HG03378 (cell line): ENCODE results near the gene TGFA.

ENCODE experiments used
- ATAC-seq: cut with Tn5 transposase; IDR thresholded peaks from one replicate; pipeline ENCODE4 v1.9.1; 2021; ENCODE audit warnings: mild to moderate bottlenecking, moderate library complexity; ENCODE audit not compliant: unreplicated experiment

TGFA gene

GRCh38 chr2:70499253-70499652 is 54.4 kb downstream of the TGFA start:
- no peak for ATAC-seq

- no peak for ATAC-seq
Measured at GRCh38 chr2:70498528-70498927, 55.1 kb downstream of the TGFA start.

- ATAC-seq: no peak
Measured at GRCh38 chr2:70498054-70498453, 55.6 kb downstream of the TGFA start.

DNA sequence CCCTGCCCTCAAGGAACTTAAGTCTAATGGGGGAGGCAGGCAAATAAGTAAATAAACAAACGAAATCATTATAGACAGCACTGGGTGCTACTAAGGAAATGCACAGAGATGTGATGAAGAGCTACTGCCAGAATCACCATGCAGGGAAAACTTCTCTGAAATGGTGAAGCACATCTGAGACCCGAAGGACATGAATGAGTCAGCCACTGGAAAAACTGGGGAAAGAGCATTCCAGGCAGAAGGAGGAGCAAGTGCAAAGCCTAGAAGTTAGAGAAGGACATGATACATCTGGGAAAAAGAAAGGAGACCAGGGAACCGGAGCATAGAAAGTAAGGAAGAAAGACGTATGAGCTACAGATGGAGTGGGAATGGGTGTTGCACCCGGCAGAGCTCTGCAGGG is 56.8 kb downstream of the TGFA start:
- ATAC-seq: no peak

GRCh38 chr2:70494293-70494886 is 59.2 kb downstream of the TGFA start:
- ATAC-seq: no peak

DNA sequence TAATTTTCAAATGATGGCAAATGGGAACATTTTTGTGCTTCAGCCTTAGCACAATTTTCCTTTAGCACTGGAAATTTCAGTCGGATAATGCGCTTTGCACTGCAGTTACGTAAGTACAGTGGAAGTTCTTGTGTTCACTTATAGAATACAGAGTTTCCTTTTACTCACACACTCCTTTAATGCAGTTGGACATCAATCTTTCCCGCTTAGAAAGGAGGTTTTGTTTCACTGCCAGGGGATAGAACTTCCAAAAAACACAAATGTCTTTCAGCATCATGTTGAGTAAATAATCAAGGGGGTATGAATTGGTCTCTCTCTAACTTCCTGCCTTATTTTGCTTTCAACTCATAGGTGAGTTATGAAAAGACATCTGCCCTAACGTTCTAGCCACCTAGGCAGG is 63.2 kb downstream of the TGFA start:
- no peak for ATAC-seq

GRCh38 chr2:70489165-70489564 is 64.5 kb downstream of the TGFA start:
- ATAC-seq: no peak

DNA sequence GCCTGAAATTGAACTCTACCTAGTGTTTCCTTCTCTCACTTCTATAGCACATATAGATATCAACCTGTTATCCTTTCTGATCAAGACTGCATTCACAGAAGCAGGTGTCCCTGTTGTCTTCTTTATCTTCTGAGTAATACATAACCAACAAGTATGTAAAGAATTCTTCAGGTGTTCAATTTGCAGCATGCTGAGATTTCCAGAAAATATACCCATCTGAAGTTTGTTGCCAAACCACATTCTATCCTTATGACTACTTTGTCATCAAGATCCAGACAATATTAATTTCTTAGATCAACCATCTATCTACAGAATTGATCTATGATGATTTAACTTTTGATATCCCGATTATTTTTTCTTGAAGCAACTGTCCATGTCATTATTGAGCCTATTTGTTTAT is 69.5 kb downstream of the TGFA start:
- no peak for ATAC-seq

GRCh38 chr2:70482401-70482800 is 71.2 kb downstream of the TGFA start:
- ATAC-seq: no peak

DNA sequence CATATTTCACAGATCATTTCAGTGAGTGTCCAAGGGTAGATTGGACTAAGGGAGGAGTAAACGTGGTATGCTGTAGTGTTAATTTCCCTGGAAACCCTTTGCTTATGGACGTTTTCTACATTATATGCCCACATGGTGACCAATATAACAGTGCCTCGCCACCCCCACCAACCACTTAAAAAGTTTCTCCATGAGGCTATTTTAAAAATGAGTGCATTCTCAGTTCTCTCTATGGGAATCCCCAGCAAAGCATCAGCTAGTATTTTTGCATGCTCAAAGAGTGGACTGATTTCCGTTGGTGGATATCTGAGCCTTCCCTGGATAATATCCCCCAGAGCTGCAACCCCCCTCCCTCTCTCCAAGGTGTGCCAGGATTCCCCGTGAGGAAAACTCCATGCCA is 73.2 kb downstream of the TGFA start:
- ATAC-seq: no peak

DNA sequence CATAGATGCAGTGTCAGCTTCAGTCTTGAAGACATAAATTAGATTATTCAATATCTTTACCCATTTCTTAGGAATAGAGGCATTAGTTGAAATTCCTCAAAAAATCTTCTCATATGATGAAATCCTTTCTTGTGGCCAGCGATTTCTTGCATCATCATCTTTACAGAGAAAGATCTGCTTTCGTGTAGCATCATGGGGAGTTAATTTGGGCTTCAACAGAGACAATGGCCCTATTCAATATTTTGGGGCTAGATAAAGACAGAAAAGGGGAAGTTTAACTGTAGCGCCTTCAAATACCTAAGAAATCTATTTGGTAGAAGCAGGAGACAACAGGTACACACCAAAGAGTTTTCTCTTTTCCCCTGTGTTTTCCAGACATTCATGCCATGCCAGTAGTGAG is 73.8 kb downstream of the TGFA start:
- ATAC-seq: no peak

DNA sequence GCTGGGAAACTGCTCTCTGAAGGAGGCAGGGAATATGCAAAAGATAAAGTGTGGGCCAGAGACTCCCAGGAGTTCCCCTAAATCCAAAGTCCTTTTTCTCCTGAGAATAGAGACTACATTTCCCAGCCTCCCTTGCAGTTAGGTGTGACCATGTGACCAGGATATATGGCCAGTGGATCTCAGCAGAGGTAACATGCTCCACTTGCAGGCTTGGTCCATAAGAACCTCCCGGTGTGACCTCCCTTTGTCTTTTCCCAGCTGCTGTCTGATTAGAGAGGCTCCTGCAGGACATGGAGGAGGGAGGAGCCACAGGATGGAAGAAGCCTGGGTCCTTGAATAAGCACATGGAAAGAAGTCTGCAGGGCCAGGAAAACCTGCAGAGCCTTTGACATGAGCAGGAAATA is 76.2 kb downstream of the TGFA start:
- no peak for ATAC-seq

- no peak for ATAC-seq
Measured at GRCh38 chr2:70475266-70475665, 78.4 kb downstream of the TGFA start.

DNA sequence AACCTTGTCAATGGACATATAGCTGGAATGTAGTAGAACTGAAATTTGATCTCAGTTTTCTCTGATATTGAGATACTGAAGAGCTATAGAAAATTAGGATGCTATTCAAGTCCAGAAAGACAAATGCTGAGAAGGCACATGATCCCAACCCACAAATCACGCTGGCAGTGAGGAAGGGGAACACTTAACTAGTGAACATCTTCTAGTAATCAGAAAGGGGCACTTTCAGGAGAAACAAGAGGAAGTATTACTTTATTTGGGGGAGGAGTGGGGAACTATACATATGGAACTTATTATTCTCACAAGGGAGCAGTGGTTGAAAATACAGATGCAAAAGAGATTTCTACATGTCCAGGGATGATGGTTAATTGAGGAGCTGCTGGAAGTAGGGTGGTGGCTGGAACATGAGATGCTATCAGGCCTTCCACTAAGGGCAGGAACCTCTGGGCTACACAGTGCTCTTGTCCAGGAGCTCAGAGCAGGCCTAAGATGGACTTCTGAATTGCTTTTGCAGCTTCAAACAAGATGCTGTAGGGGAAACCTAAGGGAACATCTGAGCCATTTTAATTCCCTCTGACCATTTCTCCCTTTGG is 79.3 kb downstream of the TGFA start:
- no peak for ATAC-seq

- ATAC-seq: no peak
Measured at GRCh38 chr2:70473101-70473722, 80.4 kb downstream of the TGFA start.

DNA sequence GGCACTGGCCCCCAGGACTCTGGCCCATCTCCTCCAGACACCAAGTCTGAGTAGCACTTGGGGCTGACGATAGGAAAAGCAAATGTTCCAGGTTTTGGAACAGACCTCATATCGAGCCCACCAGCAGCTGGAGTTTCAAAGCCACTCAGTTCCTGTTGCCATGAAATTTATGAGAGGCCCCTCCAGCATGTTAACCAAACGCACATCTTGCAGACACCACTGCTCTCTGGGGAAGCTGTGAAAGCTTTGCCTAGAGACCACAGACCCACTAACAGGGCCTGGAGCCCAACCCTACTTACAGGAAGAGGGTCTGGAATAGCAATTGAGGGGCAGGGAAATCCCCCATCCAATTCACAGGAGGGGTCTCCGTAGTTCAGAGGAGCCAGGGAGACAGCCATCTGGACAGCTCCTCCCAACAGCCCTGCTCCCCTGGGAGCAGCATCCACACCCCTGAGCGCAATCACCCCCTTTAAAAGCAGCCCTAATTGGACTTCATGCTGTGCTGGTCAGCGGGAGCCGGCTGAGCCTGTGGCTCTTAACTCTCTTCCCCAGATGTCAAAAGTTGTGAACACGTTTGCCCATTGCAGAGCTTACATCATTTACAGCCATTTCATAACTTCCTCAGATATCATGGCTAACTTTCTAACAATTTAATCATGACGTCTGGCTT is 81.3 kb downstream of the TGFA start:
- no peak for ATAC-seq

GRCh38 chr2:70471129-70471528 is 82.5 kb downstream of the TGFA start:
- no peak for ATAC-seq

- no peak for ATAC-seq
Measured at GRCh38 chr2:70469961-70470360, 83.7 kb downstream of the TGFA start.

DNA sequence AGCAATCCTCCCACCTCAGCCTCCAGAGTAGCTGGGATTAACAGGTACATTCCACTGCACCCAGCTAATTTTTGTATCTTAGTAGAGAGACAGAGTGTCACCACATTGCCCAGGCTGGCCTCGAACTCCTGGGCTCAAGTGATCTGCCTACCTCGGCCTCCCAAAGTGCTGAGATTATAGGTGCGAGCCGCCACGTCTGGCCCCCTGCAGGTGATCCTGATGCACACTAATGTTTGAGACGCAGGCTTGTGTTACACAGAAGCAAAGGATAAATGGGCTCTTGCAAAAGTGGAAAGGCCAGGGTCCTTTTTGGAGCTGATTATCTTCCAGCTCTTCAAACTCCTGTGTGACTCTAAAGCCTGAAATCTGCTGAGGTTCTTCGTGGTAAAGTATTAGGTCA is 84.2 kb downstream of the TGFA start:
- no peak for ATAC-seq

GRCh38 chr2:70468878-70469277 is 84.7 kb downstream of the TGFA start:
- no peak for ATAC-seq

DNA sequence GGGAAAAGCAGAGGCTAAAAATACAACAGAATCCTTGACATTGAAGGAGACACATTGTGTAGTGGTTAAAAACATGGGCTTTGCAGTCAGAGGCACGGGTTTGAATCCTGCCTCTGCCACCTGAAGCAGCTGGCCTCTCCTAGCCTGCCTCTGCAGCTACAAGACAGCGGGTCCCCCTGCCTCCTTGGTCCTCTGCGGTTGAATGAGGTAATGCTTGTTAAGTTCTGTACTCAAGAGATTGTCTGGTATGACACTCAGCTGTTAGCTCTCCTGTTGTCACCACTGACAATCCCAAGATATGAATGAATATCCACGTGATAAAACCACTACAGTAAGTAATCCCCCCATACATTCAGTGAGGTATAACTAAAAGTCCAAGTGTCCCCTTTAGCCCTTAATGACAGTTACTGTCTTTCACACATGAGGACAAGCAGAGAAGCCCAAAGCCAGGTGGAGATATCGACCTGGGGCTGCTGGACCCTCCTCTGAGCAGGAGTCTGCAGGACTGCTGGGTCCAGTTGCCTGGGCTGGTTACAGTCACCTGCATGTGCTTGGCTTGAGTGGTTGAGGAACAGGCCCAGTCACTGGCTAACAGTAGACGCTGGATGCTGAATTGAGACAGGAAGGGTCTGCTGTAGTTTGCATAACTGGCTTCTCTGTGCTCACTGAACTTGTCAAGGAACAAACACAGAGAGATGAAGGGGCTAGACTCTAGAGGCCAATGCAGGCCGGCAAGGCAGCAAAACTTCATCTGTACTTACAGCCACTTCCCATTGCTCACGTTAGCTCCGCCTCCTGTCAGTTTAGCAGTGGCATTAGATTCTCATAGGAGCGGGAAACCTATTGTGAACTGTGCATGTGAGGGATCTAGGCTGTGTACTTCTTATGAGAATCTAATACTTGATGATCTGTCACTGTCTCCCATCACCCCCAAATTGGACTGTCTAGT is 85.5 kb downstream of the TGFA start:
- ATAC-seq: no peak
